ENCODE results near the gene CD300LD.

- TF ChIP-seq, protein P1, sequence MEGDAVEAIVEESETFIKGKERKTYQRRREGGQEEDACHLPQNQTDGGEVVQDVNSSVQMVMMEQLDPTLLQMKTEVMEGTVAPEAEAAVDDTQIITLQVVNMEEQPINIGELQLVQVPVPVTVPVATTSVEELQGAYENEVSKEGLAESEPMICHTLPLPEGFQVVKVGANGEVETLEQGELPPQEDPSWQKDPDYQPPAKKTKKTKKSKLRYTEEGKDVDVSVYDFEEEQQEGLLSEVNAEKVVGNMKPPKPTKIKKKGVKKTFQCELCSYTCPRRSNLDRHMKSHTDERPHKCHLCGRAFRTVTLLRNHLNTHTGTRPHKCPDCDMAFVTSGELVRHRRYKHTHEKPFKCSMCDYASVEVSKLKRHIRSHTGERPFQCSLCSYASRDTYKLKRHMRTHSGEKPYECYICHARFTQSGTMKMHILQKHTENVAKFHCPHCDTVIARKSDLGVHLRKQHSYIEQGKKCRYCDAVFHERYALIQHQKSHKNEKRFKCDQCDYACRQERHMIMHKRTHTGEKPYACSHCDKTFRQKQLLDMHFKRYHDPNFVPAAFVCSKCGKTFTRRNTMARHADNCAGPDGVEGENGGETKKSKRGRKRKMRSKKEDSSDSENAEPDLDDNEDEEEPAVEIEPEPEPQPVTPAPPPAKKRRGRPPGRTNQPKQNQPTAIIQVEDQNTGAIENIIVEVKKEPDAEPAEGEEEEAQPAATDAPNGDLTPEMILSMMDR (IDR thresholded peaks at IDR 0.05; ENCODE audit: low read length), result no peak
- no peak for TF ChIP-seq EZH2 (IDR thresholded peaks at IDR 0.05; ENCODE audit: borderline replicate concordance, low read length)
These were observed 3.1 kb upstream of the CD300LD start for GRCh38 chr17:74595037-74595750.
